GM19351 (cell line): ENCODE results near the gene MAP7.
"Not testable (repeated sequence)": the region's sequence is repeated elsewhere in the genome, so short reads cannot be mapped to it uniquely, and the experiment has no call there.

Experiments used
- ATAC-seq: cut with Tn5 transposase; IDR thresholded peaks from one replicate; pipeline ENCODE4 v1.9.1; 2021; ENCODE audit warnings: mild to moderate bottlenecking, moderate library complexity; ENCODE audit not compliant: unreplicated experiment

MAP7 gene

GRCh38 chr6:136474241-136474640, 76.0 kb downstream of the MAP7 start:
- ATAC-seq: no peak

GRCh38 chr6:136471922-136472321, 78.3 kb downstream of the MAP7 start:
- no peak for ATAC-seq

DNA sequence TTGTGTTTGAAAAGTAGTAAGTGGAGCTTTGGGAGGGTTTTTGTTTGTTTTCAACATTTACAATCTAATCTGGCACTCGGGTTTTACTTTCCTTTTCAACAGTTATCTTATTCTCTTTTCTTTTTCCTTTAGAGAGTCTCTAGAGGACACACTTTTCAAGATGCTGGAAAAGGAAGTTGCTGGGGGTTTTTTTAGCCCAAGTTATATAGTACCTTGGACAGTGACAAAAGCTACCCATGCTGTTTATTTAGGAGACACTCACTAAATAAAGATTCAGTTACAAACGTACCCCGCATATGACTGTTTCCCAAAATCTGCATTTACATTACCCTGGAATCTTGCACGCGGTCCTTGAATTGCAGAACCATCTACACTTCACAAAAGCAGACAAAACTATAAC, 78.8 kb downstream of the MAP7 start:
- ATAC-seq: no peak

GRCh38 chr6:136470044-136470443, 80.2 kb downstream of the MAP7 start:
- no peak for ATAC-seq

DNA sequence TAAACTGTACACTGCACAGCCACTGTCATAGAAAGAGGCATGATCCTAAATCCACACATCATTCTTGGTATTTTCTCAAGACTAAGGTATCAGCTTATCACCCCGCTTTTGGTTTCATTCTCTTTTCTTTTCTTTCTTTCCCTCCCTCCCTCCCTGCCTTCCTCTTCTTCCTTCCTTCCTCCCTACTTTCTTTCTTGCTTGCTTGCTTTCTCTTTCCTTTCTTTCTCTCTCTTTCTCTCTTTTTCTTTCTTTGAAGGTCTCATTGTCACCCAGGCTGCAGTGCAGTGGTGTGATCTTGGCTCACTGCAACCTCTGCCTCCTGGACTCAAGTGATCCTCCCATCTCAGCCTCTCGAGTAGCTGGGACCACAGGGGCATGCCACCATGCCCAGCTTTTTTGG, 81.1 kb downstream of the MAP7 start:
- no peak for ATAC-seq

DNA sequence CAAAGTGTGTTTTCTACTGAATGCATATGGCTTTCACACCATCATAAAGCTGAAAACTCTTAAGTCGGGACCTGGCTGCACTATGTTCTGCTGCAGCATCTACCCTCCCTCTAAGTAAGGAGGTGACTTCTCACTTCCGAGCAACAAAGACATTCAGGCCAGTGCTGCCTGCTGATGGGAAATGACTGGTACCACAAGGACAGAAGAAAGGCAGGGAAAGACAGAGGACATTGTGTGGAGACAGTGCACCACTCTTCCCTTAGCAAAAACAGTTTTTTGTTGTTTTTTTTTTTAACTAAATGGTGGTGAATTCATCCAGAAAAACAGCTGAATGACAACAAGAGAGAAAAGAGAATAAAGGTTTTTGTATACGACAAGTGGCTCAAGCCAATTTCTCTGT, 81.5 kb downstream of the MAP7 start:
- ATAC-seq: no peak

- ATAC-seq: no peak
Observed at GRCh38 chr6:136467186-136467585, 83.0 kb downstream of the MAP7 start.

DNA sequence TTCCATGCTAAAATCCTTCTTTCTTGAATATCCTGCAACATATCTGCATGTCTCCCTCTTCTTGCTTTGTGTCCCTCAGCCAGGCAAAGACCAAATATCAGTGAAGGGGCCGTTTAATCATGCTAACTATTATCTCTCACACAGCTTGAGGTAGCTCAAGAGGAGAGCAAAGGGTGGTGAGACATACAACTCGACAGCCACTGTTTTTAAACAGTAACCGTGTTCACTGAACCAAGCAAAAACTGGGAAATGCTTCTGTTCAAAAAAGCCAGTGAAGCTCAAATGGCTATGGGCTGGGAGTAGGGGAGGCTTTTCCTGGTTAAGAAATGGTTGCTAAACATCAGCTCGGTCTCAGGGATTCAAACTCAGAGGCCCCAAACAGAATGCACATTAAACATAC, 83.4 kb downstream of the MAP7 start:
- ATAC-seq: no peak

DNA sequence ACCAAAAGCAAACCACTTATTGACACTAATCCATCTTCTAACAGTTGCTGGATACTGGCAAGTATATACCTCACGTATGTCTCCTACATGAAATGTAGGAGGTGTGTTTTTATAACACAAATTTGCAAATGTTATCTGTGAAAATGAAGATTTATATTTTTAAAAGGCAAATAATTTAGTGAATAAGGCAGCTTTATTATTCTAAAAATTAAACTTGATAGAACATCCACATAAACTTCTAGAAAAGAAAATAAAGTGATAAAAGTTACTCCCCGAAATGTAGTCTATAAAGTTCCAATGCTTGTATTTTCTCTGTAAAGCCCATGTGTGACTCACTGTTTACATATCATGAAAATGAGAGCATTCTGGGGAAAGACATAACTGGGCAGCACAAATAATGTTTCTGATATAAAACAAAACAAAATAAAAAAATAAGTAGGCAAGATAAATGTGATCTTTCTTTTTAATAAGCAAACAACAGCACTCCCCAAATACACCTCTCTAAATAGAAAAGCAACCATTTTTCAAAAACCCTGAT, 84.4 kb downstream of the MAP7 start:
- ATAC-seq: no peak

- no peak for ATAC-seq
Observed at GRCh38 chr6:136464874-136465273, 85.3 kb downstream of the MAP7 start.

DNA sequence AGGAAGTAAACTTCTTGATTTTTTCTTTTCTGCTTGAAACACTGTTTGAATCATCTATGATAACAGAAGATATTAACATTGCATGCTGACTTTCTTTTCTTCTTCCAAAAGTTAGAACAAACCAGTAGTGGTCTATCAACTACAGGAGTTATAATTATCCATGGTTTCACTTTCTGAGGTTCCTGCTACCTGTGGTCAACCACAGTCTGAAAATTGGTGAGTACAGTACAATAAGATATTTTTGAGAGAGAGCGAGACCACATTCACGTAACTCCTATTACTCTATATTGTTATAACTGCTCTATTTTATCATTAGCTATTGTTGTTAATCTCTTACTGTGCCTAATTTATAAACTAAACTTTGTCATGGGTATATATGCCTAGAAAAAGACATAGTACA, 86.1 kb downstream of the MAP7 start:
- no peak for ATAC-seq

GRCh38 chr6:136463743-136464142, 86.5 kb downstream of the MAP7 start:
- ATAC-seq: no peak

DNA sequence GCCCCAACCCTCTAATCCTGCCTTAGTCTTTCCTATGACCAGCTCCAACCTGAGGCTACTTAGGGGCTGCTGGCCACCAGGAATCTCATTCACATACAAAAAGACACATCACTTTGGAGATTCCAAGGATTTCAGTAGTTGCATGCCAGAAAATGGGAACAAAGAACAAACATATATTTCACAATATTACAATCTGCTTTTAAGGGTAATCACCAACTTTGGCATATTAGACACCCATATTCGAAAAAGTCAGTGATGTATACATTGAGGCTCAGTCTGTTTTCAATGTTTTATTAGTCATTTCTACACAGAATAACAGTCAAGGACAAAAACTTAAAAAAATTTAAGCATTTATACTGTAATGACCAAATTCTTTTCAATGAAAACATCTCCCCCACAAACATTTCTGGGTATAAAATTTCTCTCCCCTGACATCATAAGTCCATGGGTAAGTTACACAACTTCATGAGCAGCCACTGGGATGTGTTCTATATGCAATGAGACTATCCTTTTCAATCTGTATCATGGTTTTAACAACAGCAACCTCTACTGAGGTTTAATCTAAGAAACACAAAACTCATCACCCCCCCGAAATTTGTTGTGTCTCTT, 103.5 kb downstream of the MAP7 start:
- no peak for ATAC-seq

DNA sequence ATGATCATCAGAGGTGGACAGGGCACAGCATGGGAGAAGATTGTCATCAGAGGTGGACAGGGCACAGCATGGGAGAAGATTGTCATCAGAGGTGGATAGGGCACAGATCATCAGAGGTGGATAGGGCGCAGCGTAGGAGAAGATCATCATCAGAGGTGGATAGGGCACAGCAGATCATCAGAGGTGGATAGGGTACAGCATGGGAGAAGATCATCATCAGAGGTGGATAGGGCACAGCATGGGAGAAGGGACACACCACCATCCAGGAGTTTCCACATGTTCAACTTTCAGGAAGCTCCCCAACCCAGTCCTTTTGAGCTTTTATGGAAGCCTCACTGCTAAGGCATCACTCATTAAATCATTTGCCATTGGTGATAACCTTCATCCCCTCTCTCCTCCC, 104.1 kb downstream of the MAP7 start:
- ATAC-seq: no peak

GRCh38 chr6:136445063-136445462, 105.2 kb downstream of the MAP7 start:
- ATAC-seq: no peak

- no peak for ATAC-seq
Observed at GRCh38 chr6:136440203-136440602, 110.0 kb downstream of the MAP7 start.

GRCh38 chr6:136439514-136440190, 110.6 kb downstream of the MAP7 start:
- no peak for ATAC-seq

GRCh38 chr6:136438441-136438840, 111.8 kb downstream of the MAP7 start:
- no peak for ATAC-seq

DNA sequence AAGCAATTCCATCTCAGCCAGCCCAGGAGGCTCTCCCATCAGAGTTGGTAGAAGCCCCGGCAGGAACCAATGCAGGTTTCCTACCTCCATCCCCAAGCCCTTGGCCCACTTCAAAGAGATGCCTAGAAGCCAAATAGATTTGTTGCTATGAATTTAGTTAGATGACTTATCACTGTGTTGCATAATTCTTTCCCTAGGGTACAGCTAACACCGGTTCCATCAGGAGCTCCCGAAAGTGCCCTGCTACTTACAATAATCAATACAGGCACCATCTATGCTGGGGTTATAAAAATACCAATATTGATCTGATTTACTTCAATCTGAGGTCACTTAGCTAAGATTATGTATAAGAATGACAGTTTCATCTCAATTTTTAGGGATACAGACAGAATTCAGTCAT, 113.0 kb downstream of the MAP7 start:
- no peak for ATAC-seq

DNA sequence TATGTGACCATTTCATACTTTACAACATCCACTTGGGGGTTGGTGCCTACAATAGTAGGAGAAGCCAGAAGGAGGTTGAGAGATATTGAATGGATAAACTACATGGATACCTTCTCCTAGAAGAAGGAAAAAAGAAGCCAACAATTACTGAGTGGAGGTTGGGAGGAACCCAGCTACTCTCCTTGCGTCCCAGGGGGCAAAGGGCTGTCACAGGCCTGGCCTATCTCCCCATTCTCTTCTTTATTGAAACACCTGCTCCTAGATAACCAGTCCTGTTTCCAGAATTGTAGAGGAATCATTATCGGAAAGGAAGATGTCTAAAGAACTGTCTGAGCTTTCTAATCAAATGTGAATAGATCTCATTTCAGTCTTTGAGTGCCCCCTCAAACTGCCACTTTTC, 115.1 kb downstream of the MAP7 start:
- no peak for ATAC-seq

DNA sequence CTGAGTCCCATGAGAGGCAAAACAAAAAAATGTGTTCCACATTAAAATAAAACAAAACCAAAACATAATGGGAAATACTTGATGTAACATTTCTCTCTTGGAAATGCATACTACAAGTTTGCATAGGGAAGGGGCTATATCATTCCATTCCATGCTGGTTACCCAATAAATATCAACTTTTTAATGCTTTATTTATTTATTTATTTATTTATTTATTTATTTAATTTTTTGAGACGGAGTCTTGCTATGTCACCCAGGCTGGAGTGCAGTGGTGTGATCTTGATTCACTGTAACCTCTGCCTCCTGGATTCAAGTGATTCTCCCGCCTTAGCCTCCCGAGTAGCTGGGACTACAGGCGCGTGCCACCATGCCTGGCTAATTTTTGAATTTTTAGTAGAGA, 118.9 kb downstream of the MAP7 start:
- ATAC-seq: not testable (repeated sequence)

DNA sequence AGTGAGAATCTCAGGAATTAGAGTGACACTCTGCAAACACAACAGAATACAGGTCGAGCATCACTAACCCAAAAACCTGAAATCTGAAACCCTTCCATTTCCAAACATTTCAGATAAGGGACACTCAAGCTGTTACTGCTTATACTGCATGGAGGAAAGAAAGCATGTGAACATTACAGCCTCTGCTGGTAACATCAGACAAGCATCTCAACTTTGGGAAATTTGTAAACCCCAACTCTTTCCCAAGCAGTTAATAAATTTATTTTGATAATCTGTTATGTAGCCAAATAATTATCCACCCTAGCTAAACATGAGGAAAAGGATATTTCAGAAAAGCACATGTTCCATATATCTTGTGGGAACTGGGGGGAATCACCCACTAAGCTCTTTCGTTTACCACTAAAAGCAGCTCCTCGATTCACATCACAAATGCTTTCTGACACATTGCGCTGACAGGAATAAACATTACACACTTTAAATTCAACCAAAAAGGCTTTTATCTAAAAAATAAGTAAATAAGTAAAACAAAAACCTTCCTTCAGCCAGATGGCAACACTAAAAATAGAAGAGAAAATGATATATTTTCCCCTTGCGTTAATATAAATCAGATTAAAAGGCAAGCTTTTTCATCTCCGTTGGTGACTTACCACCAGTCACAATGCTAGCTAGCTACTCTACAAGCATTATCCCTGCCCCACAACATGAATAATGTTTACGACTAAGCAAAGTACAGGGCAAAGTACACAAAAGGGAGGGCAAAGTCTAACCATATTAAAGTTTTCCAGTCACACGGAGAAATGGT, 120.8 kb downstream of the MAP7 start:
- ATAC-seq: no peak
